Activated CD8-positive, alpha-beta memory T cell treated with anti-CD3 and anti-CD28 coated beads, Interleukin-2, amount 50 U/mL, for 24 hours (primary cell): ENCODE results near the gene S100B.
"Not testable (repeated sequence)": the region's sequence is repeated elsewhere in the genome, so short reads cannot be mapped to it uniquely, and the experiment has no call there.

Experiments used
- DNase-seq: peaks from one replicate; pipeline ENCODE4 v3.0.0-alpha.2; 2020; ENCODE audit errors: extremely low read depth

Gene S100B

GRCh38 chr21:46600978-46601377, 3.9 kb downstream of the S100B start:
- DNase-seq: no peak

GRCh38 chr21:46600305-46600704, 4.6 kb downstream of the S100B start:
- no peak for DNase-seq

- DNase-seq: no peak
Measured at GRCh38 chr21:46598581-46599572, 6.0 kb downstream of the S100B start.

- DNase-seq: no peak
Measured at GRCh38 chr21:46597896-46598343, 7.0 kb downstream of the S100B start.

DNA sequence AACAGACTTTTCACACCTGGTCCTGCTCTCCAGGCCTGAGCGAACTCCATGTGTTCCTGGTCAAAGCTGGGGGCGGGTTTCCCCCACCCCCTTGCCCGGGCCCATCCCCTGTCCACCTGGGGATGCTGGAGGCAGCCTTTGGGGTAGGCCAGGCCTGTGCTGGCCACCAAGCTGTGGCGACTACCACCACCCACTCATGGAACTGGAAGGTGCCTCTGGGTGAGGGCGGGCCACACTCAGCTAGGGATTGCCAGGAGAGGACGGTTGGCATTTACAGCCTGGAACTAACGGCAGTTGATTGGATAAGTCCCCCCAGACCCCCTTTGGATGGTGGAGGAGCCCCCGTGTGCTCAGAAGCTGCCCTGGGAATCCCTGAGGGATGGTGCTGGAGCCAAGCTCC, 7.9 kb downstream of the S100B start:
- no peak for DNase-seq

- DNase-seq: no peak
Measured at GRCh38 chr21:46596201-46596600, 8.7 kb downstream of the S100B start.

DNA sequence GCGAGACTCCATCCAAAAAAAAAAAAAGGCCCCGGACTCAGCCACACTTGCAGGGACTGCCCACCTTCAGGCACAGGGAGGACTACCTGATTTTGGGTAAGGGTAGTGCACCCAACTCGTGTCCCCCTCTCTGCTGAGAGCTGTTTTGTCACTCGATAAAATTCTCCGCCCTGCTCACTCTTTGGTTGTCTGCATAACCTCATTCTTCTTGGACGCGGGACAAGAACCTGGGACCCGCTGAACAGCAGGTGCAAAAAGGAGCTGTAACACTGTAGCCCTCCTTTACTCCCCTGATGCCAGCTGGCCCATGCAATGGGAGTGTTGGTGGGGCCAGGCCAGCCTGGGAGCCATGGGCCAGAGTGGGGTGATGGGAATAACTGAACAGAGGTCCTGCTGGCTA, 10.6 kb downstream of the S100B start:
- DNase-seq: no peak

DNA sequence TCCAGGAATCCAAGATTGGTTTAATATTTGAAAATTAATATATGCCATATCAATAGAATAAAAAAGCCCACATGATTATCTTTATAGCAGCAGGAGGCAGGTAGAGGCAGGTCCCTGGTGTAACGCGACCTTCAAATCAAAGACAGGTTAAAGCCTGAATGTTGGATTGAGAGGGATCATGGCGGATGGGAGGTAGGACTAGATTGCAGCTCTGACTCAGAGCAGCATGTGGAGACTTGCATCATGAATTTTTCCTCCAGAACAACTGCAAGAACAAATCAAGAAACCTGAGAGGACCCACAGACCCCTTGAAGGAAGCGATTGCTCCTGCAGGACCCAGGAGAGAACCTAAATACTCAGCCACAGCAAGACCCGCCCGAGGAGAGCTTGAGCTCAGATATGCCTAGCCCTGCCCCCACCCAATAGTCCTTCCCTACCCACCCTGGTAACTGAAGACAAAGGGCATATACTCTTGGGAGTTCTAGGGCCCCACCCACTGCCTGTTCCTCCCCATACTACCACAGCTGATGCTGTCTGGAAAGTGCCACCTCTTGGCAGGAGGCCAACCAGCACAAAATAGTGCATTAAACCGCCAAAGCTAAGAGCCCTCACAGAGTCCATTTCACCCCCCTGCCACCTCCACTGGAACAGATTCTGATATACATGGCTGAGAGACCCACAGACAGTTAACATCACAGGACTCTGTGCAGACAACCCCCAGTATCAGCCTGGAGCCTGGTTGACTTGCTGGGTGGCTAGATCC, 19.5 kb downstream of the S100B start:
- no peak for DNase-seq

DNA sequence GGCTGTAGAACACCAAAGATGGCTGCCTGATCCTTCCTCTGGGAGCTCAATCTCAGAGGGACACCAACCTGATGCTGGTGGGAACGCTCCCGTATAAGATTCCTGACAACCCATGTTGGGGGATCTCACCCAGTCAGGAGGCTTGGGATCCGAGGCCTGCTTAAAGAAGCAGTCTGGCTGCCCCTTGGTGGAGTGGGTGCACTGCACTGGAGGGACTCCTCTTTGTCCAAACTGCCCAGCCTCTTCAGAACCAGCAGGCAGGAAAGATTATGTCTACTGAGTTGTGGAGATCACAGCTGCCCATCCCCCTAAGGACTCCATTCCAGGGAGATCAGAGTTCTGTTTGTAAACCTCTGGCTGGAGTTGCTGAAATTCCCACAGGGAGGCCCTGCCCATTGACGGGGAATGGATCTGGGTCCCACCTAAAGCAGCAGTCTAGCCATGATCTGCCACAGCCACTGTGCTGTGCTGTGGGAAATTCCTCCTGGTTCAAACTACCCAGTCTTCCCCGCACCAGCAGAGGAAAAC, 23.0 kb downstream of the S100B start:
- DNase-seq: no peak

DNA sequence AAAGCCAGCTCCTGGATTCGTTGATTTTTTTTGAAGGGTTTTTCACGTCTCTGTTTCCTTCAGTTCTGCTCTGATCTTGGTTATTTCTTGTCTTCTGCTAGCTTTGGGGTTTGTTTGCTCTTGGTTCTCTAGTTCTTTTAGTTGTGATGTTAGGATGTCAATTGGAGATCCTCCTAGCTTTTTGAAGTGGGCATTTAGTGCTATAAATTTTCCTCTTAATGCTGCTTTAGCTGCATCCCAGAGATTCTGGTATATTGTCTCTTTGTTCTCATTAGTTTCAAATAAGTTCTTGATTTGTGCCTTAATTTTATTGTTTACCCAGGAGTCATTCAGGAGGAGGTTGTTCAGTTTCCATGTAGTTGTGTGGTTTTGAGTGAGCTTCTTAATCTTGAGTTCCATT, 25.5 kb downstream of the S100B start:
- DNase-seq: not testable (repeated sequence)

- not testable (repeated sequence) for DNase-seq
Measured at GRCh38 chr21:46577786-46578185, 27.1 kb downstream of the S100B start.

DNA sequence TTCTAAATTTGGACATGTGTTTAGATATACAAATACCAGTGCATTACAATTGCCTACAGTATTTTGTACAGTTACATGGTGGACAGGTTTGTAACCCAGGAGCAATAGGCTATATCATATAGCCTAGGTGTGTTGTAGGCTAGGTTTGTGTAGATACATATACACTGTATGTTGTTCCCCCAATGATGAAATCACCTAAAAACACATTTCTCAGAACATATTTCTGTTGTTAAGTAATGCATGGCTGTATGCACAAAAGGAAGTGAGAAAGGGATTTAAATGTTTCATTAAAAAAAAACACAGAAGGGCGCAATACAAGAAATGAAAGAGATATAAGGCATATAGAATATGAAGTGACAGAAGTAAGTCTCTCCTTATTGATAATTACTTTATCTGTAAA, 32.0 kb downstream of the S100B start:
- no peak for DNase-seq

DNA sequence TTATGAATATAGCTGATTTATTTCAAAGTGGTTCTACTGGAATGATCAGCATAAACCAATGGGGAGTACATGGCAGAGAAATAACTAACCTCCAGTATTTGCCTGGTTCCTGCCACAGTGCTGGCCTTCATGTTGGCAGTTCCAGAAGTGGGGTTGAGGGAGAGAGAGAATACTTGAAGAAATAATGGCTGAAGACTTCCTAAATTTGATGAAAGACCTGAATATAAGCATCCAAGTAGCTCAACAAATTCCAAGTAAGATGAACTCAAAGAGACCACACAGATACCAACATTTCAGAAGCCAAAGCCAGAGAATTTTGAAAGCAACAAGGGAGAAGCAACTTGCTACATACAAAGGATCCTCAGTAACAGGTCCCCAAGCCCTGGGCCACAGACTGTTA, 34.3 kb downstream of the S100B start:
- no peak for DNase-seq

GRCh38 chr21:46570119-46570518, 34.8 kb downstream of the S100B start:
- DNase-seq: no peak

DNA sequence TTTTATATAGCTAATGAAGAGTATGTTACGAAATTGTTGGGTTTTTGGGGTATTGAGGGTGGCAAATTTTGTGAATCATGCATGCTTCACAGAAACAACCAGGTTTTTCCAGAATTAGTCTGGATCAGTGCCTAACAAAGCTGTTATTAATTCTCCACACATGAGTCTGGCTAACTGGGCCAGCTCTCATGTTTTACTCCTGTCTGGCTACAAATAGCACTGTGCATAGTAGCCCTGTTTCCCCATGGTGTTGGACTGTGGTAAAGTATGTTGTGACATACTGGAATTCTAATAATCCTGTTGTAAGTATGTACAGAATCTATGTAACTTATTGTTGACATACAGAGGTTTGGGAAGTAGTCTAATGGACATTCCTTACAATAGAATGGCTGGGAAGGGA, 35.8 kb downstream of the S100B start:
- DNase-seq: no peak

- DNase-seq: no peak
Measured at GRCh38 chr21:46568562-46568961, 36.3 kb downstream of the S100B start.

- no peak for DNase-seq
Measured at GRCh38 chr21:46567348-46567747, 37.5 kb downstream of the S100B start.

GRCh38 chr21:46564391-46564790, 40.5 kb downstream of the S100B start:
- no peak for DNase-seq

- DNase-seq: no peak
Measured at GRCh38 chr21:46562964-46563607, 41.8 kb downstream of the S100B start.

- no peak for DNase-seq
Measured at GRCh38 chr21:46562472-46562871, 42.4 kb downstream of the S100B start.

DNA sequence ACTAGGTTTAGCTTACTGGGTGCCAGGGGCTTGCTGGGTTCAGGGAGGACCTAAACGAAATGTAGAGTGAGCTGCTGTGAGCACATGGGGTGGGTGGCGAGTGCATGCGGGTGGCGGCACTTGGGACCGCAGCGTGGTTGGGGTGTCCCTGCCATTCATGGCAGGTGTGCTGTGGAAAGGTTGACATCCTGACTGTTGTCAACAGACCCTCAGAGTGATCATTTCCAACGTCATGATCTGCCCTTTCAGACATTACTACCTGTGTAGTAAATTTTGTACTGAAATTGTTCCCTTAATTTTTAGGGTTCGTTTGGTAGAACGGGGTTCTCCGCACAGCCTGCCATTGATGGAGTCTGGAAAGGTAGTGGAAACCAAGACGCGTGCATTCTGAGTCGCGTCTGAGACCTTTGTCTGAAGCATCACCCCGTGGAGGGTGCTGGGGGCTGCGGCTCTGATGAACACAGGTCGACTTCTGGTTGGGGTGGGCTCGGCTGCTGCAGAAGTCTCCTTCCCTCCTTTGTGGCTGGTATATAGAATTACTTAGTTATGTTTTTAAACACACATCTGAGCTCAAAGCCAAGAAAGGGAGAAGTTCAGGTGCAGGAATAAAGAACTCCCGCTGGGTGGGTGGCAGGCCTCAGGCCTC, 43.3 kb downstream of the S100B start:
- no peak for DNase-seq
